Measurements from ENCODE around the gene NUP210L.

DNA sequence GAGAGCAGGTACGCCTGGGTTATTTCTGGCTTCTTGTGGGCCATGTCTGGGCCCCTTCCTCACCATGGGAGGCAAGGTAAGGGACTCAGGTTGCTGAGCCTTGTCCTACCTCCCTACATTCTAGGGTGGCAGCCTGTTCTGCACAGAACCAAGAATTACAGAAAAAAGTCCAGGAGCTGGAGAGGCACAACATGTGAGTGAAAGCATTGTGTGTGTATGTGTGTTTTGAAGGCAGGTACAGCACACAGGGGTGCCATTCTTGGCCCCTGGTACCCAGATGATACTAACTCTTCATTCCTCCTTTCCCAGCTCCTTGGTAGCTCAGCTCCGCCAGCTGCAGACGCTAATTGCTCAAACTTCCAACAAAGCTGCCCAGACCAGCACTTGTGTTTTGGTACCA is 181.8 kb downstream of the NUP210L start:
- TF ChIP-seq POLR2A (IDR thresholded peaks at IDR 0.05; ENCODE audit: low read length), result peak; percentile 37
- no peak for TF ChIP-seq GATA1 (IDR thresholded peaks at IDR 0.05; ENCODE audit: low read depth, low read length)
